Stimulated activated CD8-positive, alpha-beta memory T cell treated with anti-CD3 and anti-CD28 coated beads, Interleukin-15, amount 100 ng/mL, for 4 hours (primary cell): ENCODE results near the gene HDAC4.

Source experiments
- DNase-seq, 2 donors: peaks; one replicate each; pipeline ENCODE4 v3.0.0-alpha.2; 2020; ENCODE audit warnings: low read depth in 2 of 2

The HDAC4 gene

DNA sequence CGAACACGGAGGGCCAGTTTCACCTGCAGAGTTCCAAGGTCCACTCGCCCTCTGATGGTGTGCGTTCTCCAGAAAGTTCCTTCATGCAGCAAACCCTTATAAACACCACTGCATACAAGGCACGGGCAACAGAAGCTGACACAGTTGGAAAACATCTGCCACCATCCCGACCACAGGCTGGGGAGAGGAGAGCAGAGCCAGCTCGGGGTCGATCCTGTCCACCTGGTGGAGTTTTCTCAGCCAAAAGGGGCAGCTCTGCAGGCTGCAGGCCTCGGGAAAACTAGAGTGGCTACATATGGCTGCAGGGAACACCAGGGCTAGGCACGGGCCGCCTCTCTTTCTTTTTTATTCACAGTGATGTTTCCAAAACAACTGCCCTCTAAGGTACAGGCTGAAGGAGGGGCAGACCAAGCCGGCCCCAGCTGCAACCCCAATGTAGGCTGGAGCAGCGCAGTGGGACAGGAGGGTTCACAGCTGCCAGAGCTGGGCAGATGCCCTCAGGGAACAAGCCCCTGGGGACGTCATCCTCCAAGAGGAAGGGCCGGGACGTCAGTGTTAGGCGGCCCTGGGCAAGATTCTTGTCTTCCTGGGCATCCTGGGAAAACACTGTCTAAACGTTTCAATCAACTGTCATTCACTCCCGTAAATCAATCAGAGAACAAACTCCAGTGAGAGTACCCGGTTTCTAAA lies 278.3 kb downstream of the HDAC4 start:
- DNase-seq = no peak

DNA sequence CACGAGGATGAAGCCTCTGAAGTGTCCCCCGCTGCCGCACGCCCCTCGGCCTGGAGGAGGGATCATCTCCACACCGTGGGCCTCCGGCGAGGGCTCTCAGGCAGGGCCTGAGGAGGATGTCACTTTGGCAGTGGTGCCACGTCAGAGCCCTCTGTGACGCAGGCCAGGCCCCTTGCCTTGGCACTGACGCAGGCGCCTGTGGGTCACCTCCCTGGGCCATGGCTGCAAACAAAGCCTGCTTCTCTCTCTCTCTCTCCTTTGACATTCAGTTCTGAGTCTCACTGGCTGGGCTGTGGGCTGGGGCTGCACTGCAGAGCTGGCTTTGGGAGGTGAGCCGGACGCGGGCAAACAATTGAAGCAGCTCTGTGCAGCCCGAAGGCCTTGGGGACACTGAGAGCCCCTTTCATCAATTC lies 279.2 kb downstream of the HDAC4 start:
- DNase-seq = no peak

DNA sequence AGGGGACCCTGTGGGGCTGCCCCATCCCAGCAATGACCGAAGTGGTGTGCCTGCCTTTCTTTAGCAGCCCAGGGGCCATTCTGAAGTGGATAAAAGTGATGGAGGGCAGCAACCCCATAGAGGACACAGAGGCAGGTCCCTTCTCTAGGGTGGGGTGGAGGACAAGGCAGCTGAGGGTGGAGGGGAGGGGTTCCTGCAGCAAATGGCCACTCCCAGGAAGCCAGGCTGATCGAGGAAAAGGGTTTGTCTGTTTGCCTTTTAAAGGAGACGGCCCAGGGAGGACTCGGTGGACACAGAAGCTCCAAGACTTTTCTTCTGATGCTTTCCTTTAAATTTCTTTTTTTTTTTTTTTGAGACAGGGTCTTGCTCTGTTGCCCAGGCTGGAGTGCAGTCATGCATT lies 280.2 kb downstream of the HDAC4 start:
- no peak for DNase-seq

DNA sequence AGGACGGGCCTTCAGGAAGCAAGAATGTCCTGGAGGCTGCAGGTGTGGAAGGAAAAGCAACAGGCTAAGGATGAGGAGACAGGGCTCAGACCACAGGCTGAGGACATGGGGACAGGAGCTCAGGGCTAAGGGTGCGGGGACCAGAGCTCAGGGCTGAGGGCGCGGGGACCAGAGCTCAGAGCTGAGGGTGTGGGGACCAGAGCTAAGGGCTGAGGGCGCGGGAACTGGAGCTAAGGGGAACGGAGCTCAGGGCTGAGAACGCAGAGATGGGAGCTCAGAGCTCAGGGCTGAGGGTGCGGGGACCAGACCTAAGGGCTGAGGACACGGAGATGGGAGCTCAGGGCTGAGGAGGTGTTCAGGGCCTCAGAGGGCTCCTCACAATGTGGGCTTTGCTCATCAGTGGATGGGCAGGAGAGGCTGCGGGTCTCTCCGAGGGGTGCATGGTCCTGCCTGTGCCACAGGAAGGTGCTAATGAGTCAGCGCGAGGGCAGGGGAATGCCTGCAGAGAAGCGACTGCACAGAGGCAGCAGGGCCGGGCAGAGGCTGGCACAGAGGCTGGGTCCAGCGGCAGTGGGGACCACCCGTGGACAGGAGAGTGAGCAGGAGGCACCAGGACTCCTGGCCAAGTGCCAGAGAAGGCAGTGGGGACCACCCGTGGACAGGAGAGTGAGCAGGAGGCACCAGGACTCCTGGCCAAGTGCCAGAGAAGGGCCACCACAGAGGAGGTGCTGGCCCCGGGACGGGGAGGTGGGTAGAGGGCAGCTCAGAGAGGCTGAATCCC lies 281.3 kb downstream of the HDAC4 start:
- DNase-seq = no peak

DNA sequence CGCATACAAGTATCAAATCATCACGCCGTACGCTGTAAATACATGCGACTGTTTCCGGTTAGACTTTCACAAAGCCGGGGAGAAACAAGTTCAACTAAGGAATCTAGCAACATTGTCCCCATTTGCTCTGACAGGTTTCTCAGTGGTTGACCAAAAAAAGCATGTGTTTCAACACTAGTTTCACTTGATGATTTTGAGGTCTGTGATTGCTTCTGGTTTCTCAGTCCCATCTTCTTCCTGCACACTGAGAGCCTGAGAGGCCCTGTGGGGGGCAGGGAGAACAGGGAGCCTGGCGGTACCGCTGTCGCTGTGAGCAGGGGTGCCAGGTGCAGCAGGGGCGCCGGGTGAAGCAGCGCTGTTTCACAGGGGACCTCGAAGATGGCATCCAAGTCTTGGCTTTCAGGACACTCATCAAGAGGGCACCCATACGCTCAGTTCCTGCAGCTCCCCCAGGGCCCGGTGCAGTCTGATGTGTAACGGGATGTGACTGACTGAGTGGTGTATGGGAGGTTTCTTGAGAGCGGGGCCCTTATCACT lies 282.1 kb downstream of the HDAC4 start:
- no peak for DNase-seq

DNA sequence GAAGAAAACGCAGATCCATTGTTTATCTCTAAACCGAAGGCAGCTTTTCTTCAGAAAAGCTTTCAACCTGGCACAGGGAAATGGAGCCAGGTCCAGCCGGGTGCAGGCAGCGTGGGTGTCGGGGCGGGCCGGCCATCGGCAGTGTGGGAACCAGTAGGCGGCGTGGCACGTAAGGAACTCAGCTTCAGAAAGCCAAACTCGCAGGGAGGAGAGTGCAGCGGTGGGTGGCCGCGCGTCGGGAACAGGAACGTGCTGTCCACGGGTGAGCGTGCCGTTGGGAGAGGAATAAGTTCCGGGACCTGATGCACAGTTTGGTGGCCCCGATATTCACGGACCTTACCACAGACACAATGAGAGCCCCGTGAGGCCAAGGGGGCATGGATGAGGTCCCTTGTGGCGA lies 282.6 kb downstream of the HDAC4 start:
- DNase-seq = no peak

DNA sequence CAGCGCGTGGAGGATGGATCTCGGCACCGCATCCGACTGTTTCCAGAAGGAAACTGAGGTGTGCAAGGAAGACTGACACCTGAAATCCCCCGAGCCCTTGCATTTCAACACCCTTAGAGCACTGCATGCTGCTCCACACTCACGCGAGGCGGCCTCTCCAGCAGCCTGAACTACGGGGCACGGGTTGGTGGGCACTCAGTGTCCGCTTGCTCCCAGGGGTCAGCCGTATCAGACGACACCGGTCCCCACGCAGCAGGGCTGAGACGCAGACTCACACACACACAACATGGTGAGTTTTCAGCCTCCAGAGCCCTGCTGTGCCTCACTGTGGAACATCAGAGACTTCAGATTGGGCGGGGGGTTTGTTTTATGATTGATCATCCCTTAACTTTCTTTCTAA lies 283.0 kb downstream of the HDAC4 start:
- no peak for DNase-seq

DNA sequence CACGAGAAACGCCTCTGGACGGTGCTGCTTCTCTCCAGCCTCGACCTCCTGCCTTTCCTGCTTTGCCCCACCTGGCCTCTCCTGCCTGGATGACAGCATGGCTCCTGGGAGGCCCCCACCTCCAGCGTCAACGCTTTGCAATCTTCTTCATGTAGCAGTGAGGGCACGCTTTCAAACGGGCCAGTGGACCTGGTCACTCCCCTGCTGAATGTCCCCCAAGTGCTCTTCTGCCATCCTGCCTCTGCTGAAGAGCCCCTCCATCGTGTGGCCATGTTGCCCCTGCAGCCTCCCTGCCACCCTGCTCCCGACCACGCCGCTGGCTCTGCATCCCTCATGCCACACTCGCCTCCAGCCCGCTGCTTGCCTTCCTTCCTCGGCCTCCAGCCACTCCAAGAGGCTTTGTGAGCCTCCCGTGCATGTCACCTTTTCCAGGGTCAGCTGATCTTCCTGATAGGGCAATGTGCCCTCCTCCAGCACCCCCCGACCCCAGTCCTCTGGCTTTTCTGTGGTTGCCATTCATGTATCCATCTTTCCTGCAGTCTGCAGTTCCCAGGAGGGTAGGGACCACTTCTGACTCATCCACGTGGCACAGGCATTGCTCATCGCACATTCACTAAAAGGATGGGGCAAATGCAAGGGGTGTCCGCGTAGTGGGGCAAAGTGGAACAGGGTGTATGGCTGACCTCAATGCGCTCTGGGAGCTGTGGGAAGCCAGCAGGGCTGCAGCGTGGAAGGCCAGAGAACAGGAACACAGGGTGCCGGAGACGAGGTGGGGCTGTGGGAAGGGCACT lies 284.2 kb downstream of the HDAC4 start:
- DNase-seq = no peak

DNA sequence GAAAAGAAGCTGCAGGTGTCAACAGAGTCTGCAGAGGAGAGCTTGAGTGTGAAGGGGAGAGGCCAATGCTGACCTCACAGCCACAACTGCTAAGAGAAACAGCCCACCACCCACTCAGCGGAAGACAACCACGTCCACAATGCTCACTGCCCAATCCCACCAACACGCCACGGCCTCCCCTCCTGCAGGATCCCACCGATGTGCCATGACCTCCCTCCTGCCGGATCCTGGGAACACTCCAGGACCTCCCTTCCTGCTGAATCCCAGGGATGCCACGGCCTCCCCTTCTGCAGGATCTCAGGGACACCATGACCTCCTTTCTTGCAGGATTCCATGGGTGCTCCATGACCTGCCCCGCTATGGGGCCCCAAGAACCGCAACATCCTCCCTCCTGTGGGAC lies 285.2 kb downstream of the HDAC4 start:
- no peak for DNase-seq

DNA sequence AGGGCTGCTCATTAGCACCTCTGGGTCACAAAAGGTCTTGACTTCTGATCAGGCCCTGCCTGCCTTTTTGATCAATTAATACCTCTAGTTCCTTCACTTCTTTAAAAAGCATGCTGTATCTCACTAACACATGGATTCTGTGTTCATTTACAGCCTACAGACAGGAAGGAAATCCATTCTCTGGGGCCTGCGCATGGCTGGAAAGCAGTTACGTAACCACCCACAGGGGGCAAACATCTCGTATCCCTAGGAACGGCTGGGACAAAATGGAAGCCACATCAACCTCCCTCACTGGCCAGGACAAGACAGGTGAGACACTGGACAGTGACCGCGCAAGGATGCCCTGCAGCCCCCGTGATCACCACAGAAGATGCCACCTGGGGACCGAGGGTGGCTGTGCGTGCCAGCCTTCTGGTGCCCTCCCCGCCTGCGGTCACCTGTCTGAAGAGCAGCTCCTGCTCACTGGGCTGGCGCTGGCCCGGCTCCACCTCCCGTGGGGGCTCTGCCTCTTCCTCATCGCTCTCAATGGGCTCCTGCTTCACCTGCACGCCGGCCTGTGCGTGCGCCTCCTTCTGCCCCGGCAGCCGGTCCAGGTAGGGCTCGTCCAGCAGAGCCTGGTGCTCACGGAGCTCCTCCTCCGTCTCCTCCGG lies 286.1 kb downstream of the HDAC4 start:
- DNase-seq = no peak

DNA sequence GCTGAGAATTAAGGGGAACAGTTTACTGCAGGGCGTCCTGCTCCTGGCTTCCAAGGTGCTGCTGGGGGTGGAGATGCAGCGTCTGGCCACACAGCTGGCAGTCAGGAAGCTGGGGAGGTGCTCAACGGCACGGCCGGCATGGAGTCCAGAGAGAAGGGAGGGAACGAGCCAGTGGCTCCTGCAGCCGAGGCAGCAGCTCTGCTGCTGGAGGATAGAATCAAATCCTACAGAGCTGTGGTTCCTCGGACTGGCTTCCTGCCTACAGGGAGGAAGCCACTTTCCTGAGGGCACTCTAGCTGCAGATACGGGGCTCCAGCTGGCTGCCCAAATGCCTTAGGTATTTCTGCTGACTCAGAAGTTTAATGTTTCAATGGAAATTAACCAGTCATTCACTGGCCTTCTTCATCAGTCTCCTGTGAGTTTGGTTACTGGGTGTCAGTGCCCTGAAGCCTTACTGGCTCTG lies 286.7 kb downstream of the HDAC4 start:
- DNase-seq = no peak

DNA sequence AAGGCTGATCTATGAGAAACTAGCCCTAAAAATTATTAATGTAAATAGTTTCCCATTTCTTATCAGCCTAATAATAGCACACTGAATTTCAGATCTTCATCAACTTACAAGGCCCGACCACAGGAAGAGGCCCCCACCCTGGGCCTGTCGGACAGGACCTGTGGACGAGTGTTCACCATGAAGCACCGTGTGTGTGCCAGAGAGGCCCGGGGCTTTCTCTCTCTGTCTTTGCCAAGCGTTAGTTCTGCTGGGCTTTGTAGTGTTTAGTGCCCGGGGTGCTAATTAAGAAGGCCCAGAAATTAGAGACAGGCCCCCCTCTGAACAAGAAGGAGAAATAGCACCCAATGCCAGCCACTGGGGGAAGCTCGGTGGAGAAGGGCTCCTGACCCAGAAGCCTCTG lies 287.2 kb downstream of the HDAC4 start:
- no peak for DNase-seq

DNA sequence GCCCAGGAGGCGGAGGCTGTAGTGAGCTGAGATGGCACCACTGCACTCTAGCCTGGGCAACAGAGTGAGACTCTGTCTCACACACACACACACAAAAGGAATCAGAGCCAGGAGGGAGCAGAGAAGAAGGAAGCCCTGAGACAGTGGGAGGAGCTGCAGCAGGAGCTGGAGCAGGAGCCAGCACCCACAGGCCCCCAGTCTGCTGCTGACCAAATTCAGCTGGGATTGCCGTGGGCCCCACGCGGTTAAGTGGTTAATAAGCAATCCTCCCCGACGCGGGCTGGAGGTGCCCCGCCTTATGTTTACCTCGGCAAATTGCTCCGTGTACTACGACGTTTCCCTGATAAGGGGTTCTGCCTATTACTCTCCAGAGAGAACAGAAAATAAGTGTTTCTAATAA lies 287.6 kb downstream of the HDAC4 start:
- DNase-seq = no peak

DNA sequence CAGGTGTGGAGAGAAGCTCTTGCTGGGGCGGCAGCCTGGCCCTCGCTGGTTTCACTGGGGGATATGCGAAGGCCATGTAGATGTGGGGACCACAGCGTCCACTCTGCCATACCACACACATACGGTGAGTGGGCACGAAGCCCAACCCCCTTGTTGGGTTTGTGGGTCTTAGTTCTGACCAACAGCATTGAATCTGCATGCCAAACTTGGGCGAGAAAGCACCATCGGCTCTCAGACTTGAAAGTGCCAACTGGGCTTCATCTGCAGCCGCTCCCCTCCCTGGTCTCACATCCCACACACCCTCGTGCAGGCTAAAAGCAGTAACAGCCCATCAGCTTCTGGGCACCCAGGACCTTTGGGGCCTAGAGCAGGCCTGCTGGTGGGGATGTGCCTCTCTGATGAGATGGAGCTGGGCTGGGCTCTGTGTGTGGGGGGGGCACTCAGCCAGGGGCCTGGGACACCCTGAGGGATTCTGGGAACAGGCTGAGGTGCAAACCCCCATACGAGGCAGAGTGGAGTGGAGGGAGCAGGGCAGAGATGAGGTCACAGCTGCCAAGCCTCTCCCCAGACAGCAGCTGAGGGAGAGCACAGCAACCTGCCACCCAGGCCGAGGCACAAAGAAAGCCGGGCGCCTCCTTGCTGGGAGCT lies 288.6 kb downstream of the HDAC4 start:
- no peak for DNase-seq

DNA sequence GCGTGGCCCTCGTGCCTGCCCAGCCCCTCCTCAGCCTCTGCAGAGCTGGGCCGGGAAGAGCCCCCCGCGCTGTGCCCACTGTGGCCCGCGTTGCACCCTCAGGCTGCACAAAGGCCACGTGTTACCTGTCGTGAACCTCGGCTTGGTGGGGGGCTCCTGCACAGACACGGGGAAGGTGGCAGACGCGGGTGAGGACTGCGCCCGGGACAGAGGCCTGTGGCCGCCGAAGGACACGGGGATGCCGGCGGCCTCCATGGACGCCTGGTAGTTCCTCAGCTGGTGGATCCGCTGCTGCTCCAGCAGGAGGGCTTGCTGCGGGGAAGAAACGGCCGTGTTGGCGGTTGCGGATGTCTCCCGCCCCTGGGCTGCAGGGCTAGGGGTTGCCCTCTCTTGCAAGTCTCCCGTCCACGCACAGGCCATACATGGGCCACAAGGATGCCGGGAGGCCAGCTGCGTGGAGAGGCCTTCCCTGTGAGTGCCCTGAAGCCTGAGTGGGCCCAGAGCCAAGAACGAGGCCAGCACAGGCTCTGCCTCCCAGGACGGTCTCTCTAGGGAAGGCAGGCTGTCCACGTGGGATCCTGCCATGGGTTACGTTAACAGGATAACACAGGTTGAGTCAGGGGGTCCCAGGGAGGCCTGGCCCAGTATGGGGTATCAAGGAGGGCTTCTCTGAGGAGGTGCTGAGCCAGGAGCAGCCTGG lies 289.3 kb downstream of the HDAC4 start:
- DNase-seq = no peak

DNA sequence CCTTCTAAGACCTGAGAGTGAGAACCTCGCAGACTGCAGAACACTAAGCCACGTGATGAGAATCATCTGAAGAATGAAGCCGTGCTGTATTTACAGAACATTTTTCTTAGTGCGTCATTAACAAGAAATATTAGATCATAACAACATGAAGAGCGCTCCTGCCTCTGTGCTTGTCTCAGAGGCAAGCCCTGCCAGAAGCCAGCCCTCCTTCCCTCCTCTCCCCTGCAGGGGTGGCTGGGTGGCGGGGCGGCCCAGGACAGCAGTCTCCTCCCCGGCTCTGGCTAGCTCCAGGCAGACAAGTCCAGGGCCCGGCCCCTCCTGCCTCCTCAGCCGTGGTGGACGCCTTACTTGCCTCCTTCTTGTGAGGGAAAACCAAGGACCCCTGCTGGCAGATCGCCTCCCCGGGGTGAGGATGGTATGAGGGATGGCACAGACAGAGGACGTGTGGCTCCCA lies 290.2 kb downstream of the HDAC4 start:
- DNase-seq = no peak

DNA sequence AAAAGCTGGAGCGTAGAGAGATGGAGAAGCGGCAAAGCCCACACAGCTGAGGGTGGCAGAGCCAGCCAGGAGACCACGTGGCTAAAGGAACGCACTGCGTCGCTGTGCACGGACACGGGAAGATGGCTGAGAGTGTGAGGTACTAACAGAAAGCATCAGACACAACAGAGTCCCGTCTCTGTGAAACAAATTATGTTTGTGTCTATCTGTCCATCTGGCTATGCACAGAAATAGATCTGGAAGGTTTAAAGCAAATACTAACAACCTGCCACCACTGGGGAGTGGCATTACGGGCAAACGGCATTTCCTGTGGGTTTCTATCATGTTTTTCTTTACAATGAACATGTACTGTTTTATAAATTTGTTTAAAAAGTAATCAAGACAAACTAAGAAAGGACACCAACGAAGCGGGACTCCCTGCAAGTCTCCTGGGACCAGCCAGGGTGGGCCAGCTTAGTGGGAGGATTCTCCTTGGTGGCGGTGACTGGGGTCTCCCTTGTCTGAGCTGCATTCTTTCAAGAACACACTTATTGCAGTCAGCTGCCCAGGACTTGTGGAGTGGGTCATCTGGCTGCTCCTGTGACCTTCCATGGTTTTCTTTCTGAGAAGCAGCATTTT lies 290.8 kb downstream of the HDAC4 start:
- no peak for DNase-seq

DNA sequence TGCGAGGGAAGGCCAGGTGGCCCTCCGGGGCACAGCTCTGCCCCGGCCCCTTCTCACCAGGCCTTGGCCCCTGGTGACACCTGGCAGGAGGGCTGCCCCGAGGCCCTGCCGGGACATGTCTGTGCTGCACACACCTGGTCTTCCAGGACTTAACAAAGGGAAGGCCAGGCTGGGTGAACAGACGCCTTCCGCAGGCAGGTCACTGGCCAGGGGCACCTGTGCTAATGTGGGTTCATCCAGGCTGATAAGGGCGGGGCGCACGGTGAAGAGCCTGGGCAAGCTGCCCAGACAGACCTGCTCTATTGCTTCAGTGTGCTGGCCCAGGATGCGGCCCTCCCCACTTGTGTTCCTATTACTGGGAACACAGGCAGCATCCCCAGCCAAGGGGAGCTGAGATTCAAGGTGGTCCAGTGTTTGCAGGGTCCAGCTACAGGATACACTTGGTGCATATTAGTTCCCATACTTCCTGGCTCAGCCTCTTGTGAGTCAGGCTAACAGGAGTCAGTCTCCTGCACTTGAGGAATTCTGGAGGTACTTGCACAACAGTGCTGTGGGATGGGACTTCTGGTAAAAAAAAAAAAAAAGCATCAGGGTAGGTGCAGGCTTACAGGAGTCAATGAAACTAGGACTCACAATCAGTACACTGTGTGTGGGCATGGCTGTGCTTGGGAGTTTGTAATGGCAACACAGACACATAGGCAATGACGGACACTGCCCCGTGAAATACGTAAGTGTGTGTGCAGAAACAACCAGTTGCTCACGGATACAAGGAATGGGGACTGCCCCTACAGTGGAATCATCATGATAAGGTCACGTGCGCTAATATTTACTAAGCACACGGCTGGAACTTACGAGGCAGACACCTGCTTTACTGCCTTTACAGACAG lies 291.5 kb downstream of the HDAC4 start:
- no peak for DNase-seq

DNA sequence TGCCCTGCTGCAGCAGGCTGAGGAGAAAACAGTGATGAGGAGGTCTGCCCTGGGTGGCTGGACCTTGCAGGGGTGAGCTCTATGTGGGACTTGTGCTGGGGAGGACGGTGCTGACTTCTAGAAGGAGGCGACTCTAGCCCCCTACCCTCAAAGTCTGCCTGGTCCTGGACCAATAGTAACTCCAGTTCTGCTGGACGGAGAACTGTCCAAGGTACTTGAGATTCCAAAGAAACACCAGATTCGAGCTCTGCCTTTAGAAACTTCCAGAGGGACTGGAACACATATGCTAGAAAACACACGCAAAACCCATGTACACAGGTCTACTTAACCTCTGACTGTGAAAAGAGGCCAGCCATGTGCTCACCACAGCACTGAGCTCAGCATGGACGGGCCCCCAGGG lies 292.4 kb downstream of the HDAC4 start:
- DNase-seq = no peak
